GM23248 (cell line): ENCODE results near the gene CDH13. TPM values are rescaled to one million over a fixed set of nuclear protein-coding genes. Genes with fewer than 3 reads are reported as not detected.
A peak's percentile ranks its signal among the peaks of the same experiment; 100 is the strongest.

Experiments used
- DNase-seq: peaks from one replicate; pipeline ENCODE4 v3.0.0-alpha.2; 2015
- H2AFZ ChIP-seq: fragments of 200-600 bp; sonication (generic); 2 replicates; pipeline ENCODE4 v1.6.1; 2016; ENCODE audit warnings: antibody characterized with exemption
- H3F3A ChIP-seq: fragments of 200-600 bp; sonication (generic); 2 replicates; pipeline ENCODE4 v1.6.1; 2016; ENCODE audit warnings: mild to moderate bottlenecking, antibody characterized with exemption, mixed run types; ENCODE audit not compliant: insufficient read depth
- H3K27ac ChIP-seq: fragments of 200-600 bp; sonication (generic); 2 replicates; pipeline ENCODE4 v1.5.1; 2016; ENCODE audit warnings: mild to moderate bottlenecking
- H3K27me3 ChIP-seq: fragments of 200-600 bp; sonication (generic); replicated peaks from 2 replicates; pipeline ENCODE4 v1.6.1; 2016; ENCODE audit warnings: mild to moderate bottlenecking; ENCODE audit not compliant: insufficient read depth
- H3K36me3 ChIP-seq: fragments of 200-600 bp; sonication (generic); 2 replicates; pipeline ENCODE4 v1.6.1; 2016; ENCODE audit warnings: low read depth, mild to moderate bottlenecking
- H3K4me1 ChIP-seq: fragments of 200-600 bp; sonication (generic); 2 replicates; pipeline ENCODE4 v1.6.1; 2016; ENCODE audit warnings: mild to moderate bottlenecking; ENCODE audit not compliant: insufficient read depth
- H3K4me2 ChIP-seq: fragments of 200-600 bp; sonication (generic); one replicate; pipeline ENCODE4 v1.6.1; 2016; ENCODE audit warnings: mild to moderate bottlenecking; ENCODE audit not compliant: unreplicated experiment
- H3K4me3 ChIP-seq: fragments of 200-600 bp; sonication (generic); 2 replicates; pipeline ENCODE4 v1.5.1; 2016; ENCODE audit warnings: mild to moderate bottlenecking
- H3K79me2 ChIP-seq: fragments of 200-600 bp; sonication (generic); 2 replicates; pipeline ENCODE4 v1.6.1; 2016; ENCODE audit warnings: mild to moderate bottlenecking; ENCODE audit not compliant: insufficient read depth
- H3K9ac ChIP-seq: fragments of 200-600 bp; sonication (generic); 2 replicates; pipeline ENCODE4 v1.6.1; 2016; ENCODE audit warnings: mild to moderate bottlenecking
- H3K9me2 ChIP-seq: fragments of 200-600 bp; sonication (generic); 2 replicates; pipeline ENCODE4 v1.6.1; 2016; ENCODE audit warnings: mixed run types, mild to moderate bottlenecking, moderate library complexity; ENCODE audit not compliant: insufficient read depth
- H3K9me3 ChIP-seq: fragments of 200-600 bp; sonication (generic); one replicate; pipeline ENCODE4 v1.6.1; 2017; ENCODE audit warnings: low read depth
- H4K20me1 ChIP-seq: fragments of 200-600 bp; sonication (generic); 2 replicates; pipeline ENCODE4 v1.6.0; 2016; ENCODE audit not compliant: insufficient read depth
- EZH2 ChIP-seq: fragments of 200-600 bp; sonication (generic); IDR thresholded peaks from 2 replicates; pipeline ENCODE4 v1.6.1; 2018; ENCODE audit warnings: antibody characterized with exemption, mild to moderate bottlenecking; ENCODE audit not compliant: insufficient read depth, poor library complexity, severe bottlenecking
- EZH2phosphoT487 ChIP-seq: fragments of 200-600 bp; sonication (generic); IDR thresholded peaks from 2 replicates; pipeline ENCODE4 v1.6.1; 2018; ENCODE audit warnings: antibody characterized with exemption, moderate library complexity, mild to moderate bottlenecking, low read depth; ENCODE audit not compliant: insufficient read depth
- WGBS, 2 experiments: methylation state at CpG; one replicate each; pipeline ENCODE4 v1.1.6; 2015 to 2017; ENCODE audit warnings: low lambda C conversion rate in 2 of 2, low coverage in 1 of 2; ENCODE audit errors: missing lambda C conversion rate in 2 of 2; 5-methylcytosine and 5-hydroxymethylcytosine counted together
- in situ Hi-C: fragments of 300-500 bp; cut with MboI; formaldehyde crosslinking; loops from 2 replicates; pipeline ENCODE4 v1.15.0; 2020
- polyA plus RNA-seq: library from polyadenylated mRNA; unstranded; fragments of >200 nt; fragmentation: Nextera tagmentation; extraction: Ambion mirVana; gene quantifications from 2 replicates; pipeline ENCODE4 v1.2.1, GENCODE V29; 2016
- total RNA-seq: library from RNA; depleted of rRNA; stranded (reverse); fragments of >200 nt; shearing (Covaris generic); gene quantifications from 2 replicates; pipeline ENCODE4 v1.2.3, GENCODE V29; 2014

CDH13 gene
- total and polyA plus RNA-seq, 2 experiments from 2014 or later = 51.0 to 52.8 TPM

- Histone ChIP-seq H3K27ac (no peak overlapping the region), H3K79me2 (no peaks in the 10 kb centered on the region), H2AFZ (no peak overlapping the region), H3K9me3 (no peaks in the 10 kb centered on the region), H3K9me2 (no peaks in the 10 kb centered on the region), H3K9ac (no peak overlapping the region), H3K4me3 (no peak overlapping the region), H3K4me1 (peaks cover 12% of the 10 kb centered on the region), H3K36me3 (no peaks in the 10 kb centered on the region), H3K4me2 (no peak overlapping the region), H4K20me1 (no peaks in the 10 kb centered on the region), H3F3A (peaks cover 16% of the 10 kb centered on the region), H3K27me3 (no peaks in the 10 kb centered on the region)
- no peak for DNase-seq
- in situ Hi-C loops = no loop called here
- no peak for TF ChIP-seq EZH2
- no peak for TF ChIP-seq EZH2phosphoT487
- 68 to 78% methylated on average over 3 of the region's 3 CpGs for WGBS, 2 experiments
Measured at GRCh38 chr16:83409347-83409746, 782.6 kb downstream of the CDH13 start.

- H2AFZ ChIP-seq = no peak overlapping the region
- H3F3A ChIP-seq = no peaks in the 10 kb centered on the region
- H3K27me3 ChIP-seq = no peaks in the 10 kb centered on the region
- H3K9me3 ChIP-seq = no peaks in the 10 kb centered on the region
- DNase-seq = no peak
- H3K4me2 ChIP-seq = no peak overlapping the region
- 0 to 7% methylated on average over 1 of the region's 1 CpG for WGBS, 2 experiments
- no peaks in the 10 kb centered on the region for H3K4me1 ChIP-seq
- no peak overlapping the region for H3K27ac ChIP-seq
- no peak overlapping the region for H3K4me3 ChIP-seq
- in situ Hi-C loops = no loop called here
- no peak overlapping the region for H3K9ac ChIP-seq
- H3K79me2 ChIP-seq = no peaks in the 10 kb centered on the region
- no peaks in the 10 kb centered on the region for H3K36me3 ChIP-seq
- H3K9me2 ChIP-seq = peaks cover 5% of the 10 kb centered on the region; the same call in 1 of the 2 replicates
- H4K20me1 ChIP-seq = no peaks in the 10 kb centered on the region
- TF ChIP-seq EZH2 = no peak
- no peak for TF ChIP-seq EZH2phosphoT487
Measured at GRCh38 chr16:83418565-83418964, 791.8 kb downstream of the CDH13 start.

GRCh38 chr16:83420206-83420760, 793.5 kb downstream of the CDH13 start:
- DNase-seq = peak; percentile 49

GRCh38 chr16:83433201-83433600, 806.4 kb downstream of the CDH13 start:
- no peaks in the 10 kb centered on the region for H3K27me3 ChIP-seq
- no peaks in the 10 kb centered on the region for H4K20me1 ChIP-seq
- TF ChIP-seq EZH2phosphoT487 (no peak), EZH2 (no peak)
- H3K79me2 ChIP-seq = no peaks in the 10 kb centered on the region
- in situ Hi-C loops = loop anchor here (25.0 kb wide), 1 partner anchor 1171 kb away; no protein-coding TSS in a partner anchor
- no peak overlapping the region for H3K27ac ChIP-seq
- DNase-seq = peak; percentile 32
- H3K9me3 ChIP-seq = no peaks in the 10 kb centered on the region
- H3K36me3 ChIP-seq = no peaks in the 10 kb centered on the region
- no peak overlapping the region for H2AFZ ChIP-seq
- H3K9me2 ChIP-seq = no peaks in the 10 kb centered on the region
- no peaks in the 10 kb centered on the region for H3K4me1 ChIP-seq
- no peak overlapping the region for H3K4me2 ChIP-seq
- no peak overlapping the region for H3K4me3 ChIP-seq
- no peak overlapping the region for H3K9ac ChIP-seq
- 64 to 68% methylated on average over 3 of the region's 3 CpGs for WGBS, 2 experiments
- no peaks in the 10 kb centered on the region for H3F3A ChIP-seq

More at GRCh38 chr16:83420206-83420760, 793.5 kb downstream of the CDH13 start:
- in situ Hi-C loops = no loop called here
- Histone ChIP-seq H3K27me3 (no peaks in the 10 kb centered on the region), H3K4me3 (no peak overlapping the region), H3K9ac (no peak overlapping the region), H3K79me2 (no peaks in the 10 kb centered on the region), H4K20me1 (no peaks in the 10 kb centered on the region), H3K36me3 (no peaks in the 10 kb centered on the region), H3K9me3 (no peaks in the 10 kb centered on the region), H3K27ac (no peak overlapping the region), H3K9me2 (peaks cover 5% of the 10 kb centered on the region; the same call in 1 of the 2 replicates), H3K4me2 (no peak overlapping the region), H2AFZ (no peak overlapping the region), H3F3A (no peaks in the 10 kb centered on the region), H3K4me1 (no peaks in the 10 kb centered on the region)
- TF ChIP-seq EZH2phosphoT487 = no peak
- no peak for TF ChIP-seq EZH2
- WGBS, 2 experiments = 72 to 74% methylated on average over 9 of the region's 9 CpGs

GRCh38 chr16:83437036-83437435, 810.3 kb downstream of the CDH13 start:
- in situ Hi-C loops = loop anchor here (25.0 kb wide), 1 partner anchor 1175 kb away; no protein-coding TSS in a partner anchor
- WGBS, 2 experiments = 90 to 91% methylated on average over 7 of the region's 7 CpGs

More at GRCh38 chr16:83437036-83437435, 810.3 kb downstream of the CDH13 start:
- Histone ChIP-seq H3K36me3 (no peaks in the 10 kb centered on the region), H3F3A (no peaks in the 10 kb centered on the region), H3K9me2 (no peaks in the 10 kb centered on the region), H3K27ac (no peak overlapping the region), H3K9me3 (no peaks in the 10 kb centered on the region), H3K4me3 (no peak overlapping the region), H3K79me2 (no peaks in the 10 kb centered on the region), H4K20me1 (no peaks in the 10 kb centered on the region), H3K4me2 (no peak overlapping the region), H2AFZ (no peak overlapping the region), H3K9ac (no peak overlapping the region), H3K4me1 (peaks cover 7% of the 10 kb centered on the region; the same call in 1 of the 2 replicates), H3K27me3 (no peaks in the 10 kb centered on the region)
- no peak for TF ChIP-seq EZH2phosphoT487
- TF ChIP-seq EZH2 = no peak
- DNase-seq = no peak
